ENCODE data around the gene RGS21. TPM values are rescaled to one million over a fixed set of nuclear protein-coding genes. Genes with fewer than 3 reads are reported as not detected.

The RGS21 gene
- total RNA-seq, 1 experiment from 2014 or later, result not detected

- DNase-seq (ENCODE audit: low read depth), result no peak
Measured at GRCh38 chr1:192378878-192379277, 62.1 kb downstream of the RGS21 start.

- no peak for DNase-seq (ENCODE audit: low read depth)
Measured at GRCh38 chr1:192379554-192379953, 62.8 kb downstream of the RGS21 start.

GRCh38 chr1:192382758-192383157 lies 66.0 kb downstream of the RGS21 start:
- no peak for DNase-seq (ENCODE audit: low read depth)

DNA sequence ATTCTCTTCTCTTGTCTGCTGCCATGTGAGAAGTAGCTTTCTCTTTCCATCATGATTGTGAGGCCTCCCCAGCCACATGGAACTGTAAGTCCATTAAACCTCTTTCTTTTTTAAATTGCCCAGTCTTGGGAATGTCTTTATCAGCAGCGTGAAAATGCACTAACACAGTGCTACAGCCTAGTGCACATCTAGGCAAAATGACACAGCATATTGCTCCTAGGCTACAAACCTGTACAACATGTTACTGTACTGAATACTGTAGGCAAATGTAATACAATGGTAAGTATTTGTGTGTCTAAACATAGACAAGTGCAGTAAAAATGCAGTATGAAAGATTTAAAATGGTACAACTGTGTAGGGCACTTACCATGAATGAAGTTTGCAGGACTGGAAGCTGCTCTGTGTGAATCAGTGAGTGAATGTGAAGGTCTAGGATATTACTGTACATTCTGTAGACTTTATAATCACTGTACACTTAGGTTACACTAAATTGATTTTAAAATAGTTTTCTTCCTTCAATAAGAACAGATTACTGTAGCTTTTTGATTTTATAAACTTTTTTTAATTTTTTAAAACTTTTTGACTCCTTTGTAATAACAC lies 69.4 kb downstream of the RGS21 start:
- DNase-seq (ENCODE audit: low read depth), result no peak

- DNase-seq (ENCODE audit: low read depth), result no peak
Measured at GRCh38 chr1:192395211-192395610, 78.4 kb downstream of the RGS21 start.

GRCh38 chr1:192395895-192396294 lies 79.1 kb downstream of the RGS21 start:
- DNase-seq (ENCODE audit: low read depth), result no peak

GRCh38 chr1:192399161-192399560 lies 82.4 kb downstream of the RGS21 start:
- no peak for DNase-seq (ENCODE audit: low read depth)

GRCh38 chr1:192401825-192402224 lies 85.0 kb downstream of the RGS21 start:
- no peak for DNase-seq (ENCODE audit: low read depth)

GRCh38 chr1:192402571-192402970 lies 85.8 kb downstream of the RGS21 start:
- DNase-seq (ENCODE audit: low read depth), result no peak

- no peak for DNase-seq (ENCODE audit: low read depth)
Measured at GRCh38 chr1:192407206-192407605, 90.4 kb downstream of the RGS21 start.

Other genes with a start within 250 kb of the RGS21 start
- gene RGS18, start 158.5 kb upstream of the RGS21 start, total RNA-seq (2014; rRNA removed; shearing (Covaris generic)), result not detected in 2 replicates